Activated CD4-positive, CD25-positive, alpha-beta regulatory T cell treated with anti-CD3 and anti-CD28 coated beads, Interleukin-2, amount 50 U/mL, for 72 hours (primary cell): Measurements from ENCODE around the gene SMYD3.

ENCODE experiments used
- DNase-seq: peaks from one replicate; pipeline ENCODE4 v3.0.0; 2021

Gene SMYD3

GRCh38 chr1:246200738-246201137 is 306.3 kb downstream of the SMYD3 start:
- DNase-seq = no peak

DNA sequence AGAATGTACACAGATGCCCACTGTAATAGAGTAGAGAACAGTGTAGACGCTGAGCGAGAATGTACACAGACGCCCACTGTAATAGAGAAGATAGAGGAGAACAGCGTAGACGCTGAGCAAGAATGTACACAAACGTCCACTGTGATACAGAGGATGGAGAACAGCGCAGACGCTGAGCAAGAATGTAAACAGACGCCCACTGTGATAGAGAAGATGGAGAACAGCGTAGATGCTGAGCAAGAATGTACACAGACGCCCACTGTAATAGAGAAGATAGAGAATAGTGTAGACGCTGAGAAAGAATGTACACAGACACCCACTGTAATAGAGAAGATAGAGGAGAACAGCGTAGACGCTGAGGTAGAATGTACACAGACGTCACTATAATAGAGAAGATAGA is 306.9 kb downstream of the SMYD3 start:
- DNase-seq = no peak

DNA sequence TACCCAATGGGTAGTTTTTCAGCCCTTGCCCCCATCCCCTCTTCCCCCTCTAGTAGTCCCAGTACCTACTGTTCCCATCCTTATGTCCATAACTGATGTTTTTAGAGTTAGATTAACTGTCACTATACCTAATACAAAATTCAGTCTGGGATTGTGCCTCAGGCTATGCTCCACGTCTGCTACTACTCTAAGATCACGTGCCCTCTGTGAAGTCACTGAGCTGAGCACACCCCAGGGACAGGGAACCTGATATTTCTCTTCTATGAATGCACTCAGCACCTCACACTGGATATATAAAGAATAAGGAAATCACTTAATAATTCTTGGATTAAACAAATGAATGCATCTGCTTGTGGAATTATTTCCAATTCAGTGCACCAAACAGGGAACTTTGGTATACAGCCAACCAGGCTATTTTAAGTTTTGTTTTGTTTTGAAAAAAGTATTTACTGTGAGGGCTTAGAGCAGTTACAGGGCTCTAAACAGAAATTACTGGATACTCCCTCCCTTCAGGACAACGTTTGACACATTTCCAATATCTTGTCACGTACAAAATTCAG is 307.9 kb downstream of the SMYD3 start:
- DNase-seq = no peak

- no peak for DNase-seq
Observed at GRCh38 chr1:246198115-246198816, 308.8 kb downstream of the SMYD3 start.

DNA sequence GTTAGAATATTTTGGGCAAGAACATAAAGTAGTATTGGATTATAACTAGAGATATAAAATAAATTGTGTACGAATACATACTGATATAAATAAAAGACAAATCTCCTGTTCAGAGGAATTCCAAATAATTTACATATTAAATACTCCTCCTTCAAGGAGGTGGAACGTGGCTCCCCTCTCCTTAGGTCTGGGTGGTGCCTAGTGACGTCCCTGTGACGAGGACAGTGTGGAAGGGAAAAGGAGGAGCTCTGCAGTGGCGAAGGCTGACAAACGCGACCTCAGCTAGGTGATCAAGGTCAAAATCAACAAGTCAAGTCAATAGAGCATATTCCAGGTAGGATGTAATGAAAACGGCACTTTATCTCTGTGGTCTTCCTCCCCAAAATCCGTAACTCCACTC is 310.0 kb downstream of the SMYD3 start:
- no peak for DNase-seq

DNA sequence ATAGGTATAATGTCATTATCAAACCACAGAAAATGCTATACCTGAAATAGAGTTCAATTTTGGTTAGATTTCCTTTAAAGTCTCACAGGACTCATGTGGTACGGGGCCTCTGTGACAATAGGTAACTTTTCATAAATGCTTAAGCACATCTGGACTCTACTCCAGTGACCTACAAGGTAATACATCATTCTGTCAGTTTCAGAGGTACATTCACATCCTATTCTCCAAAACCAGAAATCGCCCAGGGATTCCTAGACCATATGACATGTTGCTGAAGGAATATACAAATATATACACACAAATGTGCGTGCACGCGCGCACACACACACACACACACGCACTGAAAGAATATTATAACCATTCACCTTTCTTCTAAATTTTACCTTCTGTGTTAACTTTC is 311.8 kb downstream of the SMYD3 start:
- DNase-seq = no peak

- no peak for DNase-seq
Observed at GRCh38 chr1:246193537-246193936, 313.5 kb downstream of the SMYD3 start.

DNA sequence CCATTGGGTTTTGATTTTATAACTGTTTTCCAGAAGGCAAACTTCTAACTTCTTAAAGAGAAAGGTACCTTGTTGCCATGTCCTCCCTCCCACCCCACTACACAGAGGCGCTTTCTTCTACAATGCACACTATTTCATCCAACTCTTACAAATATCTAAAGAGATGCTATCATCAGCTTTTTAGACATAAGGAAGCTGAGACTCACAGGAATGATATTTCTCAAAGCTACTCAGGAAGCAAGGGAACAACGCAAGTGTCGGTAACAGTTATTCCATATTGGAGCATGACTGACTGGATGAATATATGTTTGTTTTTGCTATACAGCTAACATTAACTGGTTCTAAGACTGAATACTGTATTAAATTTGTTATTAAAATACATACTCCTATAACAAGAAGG is 318.0 kb downstream of the SMYD3 start:
- DNase-seq = no peak

- no peak for DNase-seq
Observed at GRCh38 chr1:246187834-246188372, 319.2 kb downstream of the SMYD3 start.

GRCh38 chr1:246184503-246184902 is 322.6 kb downstream of the SMYD3 start:
- DNase-seq = no peak

- DNase-seq = no peak
Observed at GRCh38 chr1:246182149-246182851, 324.8 kb downstream of the SMYD3 start.

- no peak for DNase-seq
Observed at GRCh38 chr1:246181241-246181640, 325.8 kb downstream of the SMYD3 start.

GRCh38 chr1:246179401-246179800 is 327.7 kb downstream of the SMYD3 start:
- no peak for DNase-seq

GRCh38 chr1:246178717-246179311 is 328.3 kb downstream of the SMYD3 start:
- DNase-seq = no peak

DNA sequence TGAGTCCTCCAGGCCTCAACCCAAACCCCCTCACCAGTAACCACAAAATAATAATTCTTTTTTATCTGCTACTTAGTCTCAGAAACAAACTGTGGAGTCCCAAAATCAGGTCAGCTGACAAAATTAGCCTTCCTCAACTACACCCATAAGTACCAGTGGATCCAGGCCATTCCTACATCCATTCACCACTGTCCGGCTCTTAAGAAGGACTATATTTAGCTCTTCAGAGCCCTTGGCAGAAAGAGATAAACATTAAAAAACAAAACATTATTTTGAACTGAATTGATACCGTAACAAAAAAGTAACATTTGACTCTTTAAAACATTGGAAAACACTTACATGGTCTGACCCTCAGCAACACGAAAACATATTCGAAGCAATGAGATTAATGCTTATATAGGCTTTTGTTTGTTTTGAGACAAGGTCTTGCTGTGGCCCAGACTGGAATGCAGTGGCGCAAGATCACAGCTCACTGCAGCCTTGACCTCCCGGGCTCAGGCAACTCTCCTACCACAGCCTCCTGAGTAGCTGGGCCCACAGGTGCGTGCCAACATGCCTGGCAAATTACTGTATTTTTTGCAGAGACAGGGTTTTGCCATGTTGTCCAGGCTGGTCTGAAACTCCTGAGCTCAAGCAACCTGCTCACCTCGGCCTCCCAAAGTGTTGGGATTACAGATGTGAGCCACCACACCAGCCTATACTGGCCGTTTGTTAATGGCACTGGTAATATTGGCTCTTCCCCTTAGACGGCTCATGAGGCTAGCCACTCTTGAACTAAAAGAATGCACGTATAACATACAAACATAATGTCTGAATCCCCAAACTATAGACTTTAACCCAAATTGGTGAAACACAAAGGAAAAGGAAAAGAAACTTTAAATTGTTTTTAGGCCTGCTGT is 330.7 kb downstream of the SMYD3 start:
- no peak for DNase-seq

GRCh38 chr1:246170574-246171261 is 336.4 kb downstream of the SMYD3 start:
- DNase-seq = no peak

GRCh38 chr1:246169486-246169885 is 337.6 kb downstream of the SMYD3 start:
- DNase-seq = no peak

DNA sequence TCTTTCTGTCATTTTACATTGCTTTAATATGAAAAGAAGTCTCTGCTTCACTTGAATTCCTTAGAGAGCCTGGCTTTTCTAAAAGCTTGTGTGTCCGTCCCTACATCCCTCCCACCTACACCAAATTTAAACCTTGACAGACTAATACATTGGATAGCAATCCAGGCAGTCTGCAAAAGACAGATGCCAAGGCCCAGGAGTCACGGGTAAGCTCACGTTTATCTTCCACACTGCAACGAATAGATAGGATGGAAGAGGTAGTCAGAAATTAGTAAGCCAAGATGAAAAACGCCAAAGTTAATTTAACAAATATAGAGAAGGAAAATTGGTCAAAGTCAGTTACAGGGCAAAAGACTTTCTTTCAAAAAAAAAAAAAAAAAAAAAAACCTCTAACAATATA is 338.1 kb downstream of the SMYD3 start:
- DNase-seq = no peak

DNA sequence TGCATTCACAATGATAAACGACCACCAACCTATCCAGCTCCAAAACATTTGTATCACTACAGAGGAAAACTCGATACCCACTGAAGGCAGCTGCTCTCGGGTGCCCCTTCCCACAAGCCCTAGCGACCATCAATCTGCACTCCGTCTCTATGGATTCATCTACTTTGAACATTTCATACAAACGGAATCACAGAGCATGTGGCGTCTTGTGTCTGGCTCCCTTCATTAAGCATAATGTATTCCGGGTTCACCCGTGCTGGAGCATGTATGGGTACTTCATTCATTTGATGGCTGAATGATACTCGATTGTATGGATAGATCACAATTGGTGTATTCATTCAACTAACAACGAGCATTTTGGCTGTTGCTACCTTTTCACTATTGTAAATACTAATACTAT is 340.2 kb downstream of the SMYD3 start:
- no peak for DNase-seq

GRCh38 chr1:246165826-246166709 is 341.0 kb downstream of the SMYD3 start:
- DNase-seq = no peak

DNA sequence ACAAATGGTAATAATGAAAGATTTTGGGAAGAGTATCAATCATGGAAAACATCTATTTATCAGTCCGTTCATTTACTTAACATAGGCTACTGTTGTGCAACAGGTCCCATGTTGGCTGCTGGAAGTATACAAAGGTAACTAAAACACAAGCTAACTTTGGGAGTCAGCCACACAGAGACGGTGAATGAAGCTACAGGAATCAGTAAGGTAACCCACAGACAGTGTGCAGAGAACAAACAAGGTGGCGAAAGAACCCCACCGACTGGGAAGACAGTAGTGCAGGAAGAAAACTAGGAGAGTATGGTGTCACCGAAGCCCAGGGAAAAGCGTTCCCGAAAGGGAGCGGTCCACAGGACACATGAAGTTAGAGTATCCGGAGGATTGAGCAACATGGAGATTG is 342.3 kb downstream of the SMYD3 start:
- DNase-seq = no peak
